ENCODE measurements around the gene MAP1LC3A. TPM values are rescaled to one million over a fixed set of nuclear protein-coding genes. Genes with fewer than 3 reads are reported as not detected.

The MAP1LC3A gene
- total RNA-seq, 1 donor, result 29.7 TPM

DNA sequence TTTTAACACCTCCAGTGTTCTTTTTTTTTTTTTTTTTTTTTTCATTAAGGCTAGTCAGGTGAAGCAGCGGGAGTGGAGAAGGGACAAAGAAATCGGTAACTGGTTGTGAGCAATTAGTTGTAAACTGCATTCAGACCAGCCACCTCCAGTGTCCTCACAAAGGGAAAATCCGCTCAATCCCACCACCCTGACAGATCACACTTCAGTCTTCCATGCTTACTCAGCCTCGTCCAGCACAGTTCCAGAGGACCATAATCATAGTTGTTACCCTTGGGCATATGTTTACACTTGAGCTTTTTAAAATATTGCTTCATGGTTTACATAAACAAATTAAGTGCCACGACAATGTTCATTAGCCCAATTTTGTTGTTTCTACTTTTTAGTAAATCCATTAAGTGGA, 32.1 kb upstream of the MAP1LC3A start:
- H3K79me2 ChIP-seq (ENCODE audit: insufficient read depth, low read length), result peaks cover 76% of the 10 kb centered on the region
- TF ChIP-seq, protein P1, sequence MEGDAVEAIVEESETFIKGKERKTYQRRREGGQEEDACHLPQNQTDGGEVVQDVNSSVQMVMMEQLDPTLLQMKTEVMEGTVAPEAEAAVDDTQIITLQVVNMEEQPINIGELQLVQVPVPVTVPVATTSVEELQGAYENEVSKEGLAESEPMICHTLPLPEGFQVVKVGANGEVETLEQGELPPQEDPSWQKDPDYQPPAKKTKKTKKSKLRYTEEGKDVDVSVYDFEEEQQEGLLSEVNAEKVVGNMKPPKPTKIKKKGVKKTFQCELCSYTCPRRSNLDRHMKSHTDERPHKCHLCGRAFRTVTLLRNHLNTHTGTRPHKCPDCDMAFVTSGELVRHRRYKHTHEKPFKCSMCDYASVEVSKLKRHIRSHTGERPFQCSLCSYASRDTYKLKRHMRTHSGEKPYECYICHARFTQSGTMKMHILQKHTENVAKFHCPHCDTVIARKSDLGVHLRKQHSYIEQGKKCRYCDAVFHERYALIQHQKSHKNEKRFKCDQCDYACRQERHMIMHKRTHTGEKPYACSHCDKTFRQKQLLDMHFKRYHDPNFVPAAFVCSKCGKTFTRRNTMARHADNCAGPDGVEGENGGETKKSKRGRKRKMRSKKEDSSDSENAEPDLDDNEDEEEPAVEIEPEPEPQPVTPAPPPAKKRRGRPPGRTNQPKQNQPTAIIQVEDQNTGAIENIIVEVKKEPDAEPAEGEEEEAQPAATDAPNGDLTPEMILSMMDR (IDR thresholded peaks at IDR 0.05; ENCODE audit: extremely low read depth, low read depth, low read length), result no peak

DNA sequence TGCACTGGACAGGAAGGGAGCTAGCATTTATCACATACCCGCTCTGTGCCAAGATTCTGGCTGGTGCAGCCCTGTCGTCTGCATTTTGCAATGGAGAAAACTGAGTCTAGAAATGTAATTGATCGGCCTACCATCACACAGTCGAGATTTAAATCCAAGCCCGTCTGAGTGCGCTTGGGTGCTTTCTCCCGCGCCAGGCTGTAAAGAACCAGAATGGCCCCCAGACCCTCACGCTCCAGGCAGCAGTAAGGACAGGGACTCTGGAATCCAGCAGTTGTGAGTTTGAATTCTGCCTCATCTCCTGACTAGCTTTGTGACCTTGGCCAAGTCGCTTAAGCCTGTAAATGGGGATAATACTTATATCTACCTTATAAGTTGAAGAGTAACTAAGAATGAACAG, 31.5 kb upstream of the MAP1LC3A start:
- peaks cover 46% of the 10 kb centered on the region for H3K4me1 ChIP-seq (ENCODE audit: insufficient read depth, low read length)
- peaks cover 49% of the 10 kb centered on the region for H3K36me3 ChIP-seq (ENCODE audit: insufficient read depth, low read length)
- TF ChIP-seq, protein P1 (IDR thresholded peaks at IDR 0.05; ENCODE audit: extremely low read depth, low read depth, low read length), result no peak
- H3K27ac ChIP-seq (ENCODE audit: low read depth, low read length), result peak overlapping the region; percentile 83
- H3K27me3 ChIP-seq (ENCODE audit: insufficient read depth, low read length), result no peaks in the 10 kb centered on the region
- H4K20me1 ChIP-seq (ENCODE audit: insufficient read depth, low read length), result peaks cover 75% of the 10 kb centered on the region
- DNase-seq (ENCODE audit: insufficient read length, low spot score, missing footprints), result no peak
- H2AFZ ChIP-seq (ENCODE audit: low read length), result no peak overlapping the region
- H3K4me3 ChIP-seq (ENCODE audit: insufficient read depth, low read length), result no peak overlapping the region
- H3K9me3 ChIP-seq (ENCODE audit: low read depth, low read length), result no peaks in the 10 kb centered on the region
- no peak overlapping the region for H3K4me2 ChIP-seq (ENCODE audit: insufficient read depth, low read length)
- H3K79me2 ChIP-seq (ENCODE audit: insufficient read depth, low read length), result peaks cover 76% of the 10 kb centered on the region

More for the DNA sequence above, 32.1 kb upstream of the MAP1LC3A start:
- no peaks in the 10 kb centered on the region for H3K9me3 ChIP-seq (ENCODE audit: low read depth, low read length)
- H3K4me1 ChIP-seq (ENCODE audit: insufficient read depth, low read length), result peaks cover 46% of the 10 kb centered on the region
- no peak overlapping the region for H3K4me3 ChIP-seq (ENCODE audit: insufficient read depth, low read length)
- peaks cover 45% of the 10 kb centered on the region for H3K36me3 ChIP-seq (ENCODE audit: insufficient read depth, low read length)
- peak overlapping the region; percentile 62 for H3K4me2 ChIP-seq (ENCODE audit: insufficient read depth, low read length)
- peaks cover 75% of the 10 kb centered on the region for H4K20me1 ChIP-seq (ENCODE audit: insufficient read depth, low read length)
- DNase-seq (ENCODE audit: insufficient read length, low spot score, missing footprints), result no peak
- H3K27ac ChIP-seq (ENCODE audit: low read depth, low read length), result peak overlapping the region; percentile 83
- H2AFZ ChIP-seq (ENCODE audit: low read length), result no peak overlapping the region
- H3K27me3 ChIP-seq (ENCODE audit: insufficient read depth, low read length), result no peaks in the 10 kb centered on the region

DNA sequence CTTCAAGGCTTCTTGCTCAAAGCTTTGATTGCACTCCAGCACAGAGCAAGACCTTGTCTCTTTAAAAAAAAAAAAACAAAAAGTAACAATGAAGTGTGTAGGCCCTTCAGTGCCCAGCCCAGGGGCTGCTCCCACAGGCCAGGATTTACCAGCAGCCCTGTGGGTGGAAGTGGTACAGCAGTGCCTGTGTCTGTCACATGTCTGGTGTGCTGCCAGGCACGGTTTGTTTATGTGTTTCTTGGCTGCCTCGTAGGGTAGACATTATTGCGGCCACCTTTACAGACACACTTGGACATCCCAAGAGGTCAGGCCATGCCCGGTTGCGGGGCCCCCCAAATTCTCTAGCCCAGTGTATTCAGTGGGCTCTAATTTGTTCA, 29.6 kb upstream of the MAP1LC3A start:
- Histone ChIP-seq H3K27me3 (ENCODE audit: insufficient read depth, low read length) (no peaks in the 10 kb centered on the region), H2AFZ (ENCODE audit: low read length) (no peak overlapping the region), H3K79me2 (ENCODE audit: insufficient read depth, low read length) (peaks cover 78% of the 10 kb centered on the region), H4K20me1 (ENCODE audit: insufficient read depth, low read length) (peaks cover 68% of the 10 kb centered on the region), H3K36me3 (ENCODE audit: insufficient read depth, low read length) (peaks cover 60% of the 10 kb centered on the region), H3K4me3 (ENCODE audit: insufficient read depth, low read length) (no peak overlapping the region), H3K4me1 (ENCODE audit: insufficient read depth, low read length) (peaks cover 28% of the 10 kb centered on the region), H3K27ac (ENCODE audit: low read depth, low read length) (no peak overlapping the region), H3K9me3 (ENCODE audit: low read depth, low read length) (no peaks in the 10 kb centered on the region), H3K4me2 (ENCODE audit: insufficient read depth, low read length) (no peak overlapping the region)
- DNase-seq (ENCODE audit: insufficient read length, low spot score, missing footprints), result no peak
- TF ChIP-seq, protein P1 (IDR thresholded peaks at IDR 0.05; ENCODE audit: extremely low read depth, low read depth, low read length), result no peak

DNA sequence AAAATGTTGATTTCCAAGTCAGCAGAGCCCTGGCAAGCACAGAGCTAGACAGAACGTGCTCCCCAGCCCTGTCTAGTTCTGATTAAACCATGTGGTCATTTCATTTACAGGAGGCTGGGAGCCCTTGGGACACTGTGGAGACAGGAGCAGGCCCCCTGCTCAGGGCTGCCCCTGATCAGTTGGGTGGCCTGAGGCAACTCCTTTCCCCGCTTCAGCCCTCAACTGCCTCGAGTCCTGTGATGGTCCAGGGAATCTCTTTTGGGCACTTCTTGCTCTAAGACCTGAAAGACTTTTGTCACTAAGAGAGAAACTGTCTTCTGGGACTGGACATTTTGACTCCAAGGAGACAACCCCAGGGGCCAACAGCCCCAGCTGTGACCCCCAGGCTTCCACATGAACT, 28.8 kb upstream of the MAP1LC3A start:
- Histone ChIP-seq H3K27me3 (ENCODE audit: insufficient read depth, low read length) (no peaks in the 10 kb centered on the region), H3K79me2 (ENCODE audit: insufficient read depth, low read length) (peaks cover 78% of the 10 kb centered on the region), H3K27ac (ENCODE audit: low read depth, low read length) (no peak overlapping the region), H3K4me1 (ENCODE audit: insufficient read depth, low read length) (peaks cover 22% of the 10 kb centered on the region), H3K4me2 (ENCODE audit: insufficient read depth, low read length) (no peak overlapping the region), H3K9me3 (ENCODE audit: low read depth, low read length) (no peaks in the 10 kb centered on the region), H4K20me1 (ENCODE audit: insufficient read depth, low read length) (peaks cover 60% of the 10 kb centered on the region), H2AFZ (ENCODE audit: low read length) (no peak overlapping the region), H3K4me3 (ENCODE audit: insufficient read depth, low read length) (no peak overlapping the region), H3K36me3 (ENCODE audit: insufficient read depth, low read length) (peaks cover 67% of the 10 kb centered on the region)
- TF ChIP-seq, protein P1 (IDR thresholded peaks at IDR 0.05; ENCODE audit: extremely low read depth, low read depth, low read length), result no peak
- no peak for DNase-seq (ENCODE audit: insufficient read length, low spot score, missing footprints)

All from osteoblast (primary cell).